Kidney (tissue), 14 donors: Measurements from ENCODE around the gene RNF5. TPM values are rescaled to one million over a fixed set of nuclear protein-coding genes. Genes with fewer than 3 reads are reported as not detected.

Source experiments
- DNase-seq, 5 donors: peaks; one replicate each; pipeline ENCODE4 v3.0.0-alpha.2; 2013 to 2020
- FAIRE-seq: peaks from 2 replicates; lab custom pipeline; 2012; peaks lifted over from hg19 to GRCh38; lab: Jason Lieb, UNC
- H3K27ac ChIP-seq, 2 donors: one replicate each; pipeline ENCODE4 v1.7.0; 2013; ENCODE audit warnings: low read depth in 2 of 2, low read length in 2 of 2, inconsistent platforms in 1 of 2
- H3K27me3 ChIP-seq: one replicate; pipeline ENCODE4 v1.7.1; 2013; ENCODE audit warnings: low read length, inconsistent platforms; ENCODE audit not compliant: control insufficient read depth, insufficient read depth
- H3K36me3 ChIP-seq, 3 donors: one replicate each; pipeline versions ENCODE4 v1.7.0 to v1.7.1; 2013; ENCODE audit warnings: low read length in 3 of 3, control low read depth in 1 of 3, inconsistent platforms in 1 of 3; ENCODE audit not compliant: insufficient read depth in 3 of 3, control insufficient read depth in 2 of 3
- H3K4me1 ChIP-seq, 3 donors: one replicate each; pipeline versions ENCODE4 v1.7.0 to v1.7.1; 2013; ENCODE audit warnings: low read length in 3 of 3, inconsistent platforms in 1 of 3, low read depth in 1 of 3; ENCODE audit not compliant: control insufficient read depth in 2 of 3, insufficient read depth in 2 of 3
- H3K4me3 ChIP-seq, 3 donors: one replicate each; pipeline versions ENCODE4 v1.7.0 to v1.8.1; 2013; ENCODE audit warnings: low read length in 3 of 3, control low read depth in 1 of 3, inconsistent platforms in 1 of 3
- H3K9ac ChIP-seq, 3 donors: one replicate each; pipeline versions ENCODE4 v1.7.0 to v1.7.1; 2013; ENCODE audit warnings: low read length in 3 of 3, control low read depth in 1 of 3, inconsistent platforms in 1 of 3
- H3K9me3 ChIP-seq, 3 donors: one replicate each; pipeline versions ENCODE4 v1.7.0 to v1.7.1; 2013; ENCODE audit warnings: low read length in 3 of 3, control low read depth in 1 of 3, inconsistent platforms in 1 of 3; ENCODE audit not compliant: control insufficient read depth in 2 of 3, insufficient read depth in 1 of 3
- intact Hi-C: fragments of 100-400 bp; cut with DNase I; formaldehyde crosslinking; loops from one replicate; pipeline ENCODE4 v1.11.1; 2022
- polyA plus RNA-seq: library from polyadenylated mRNA; stranded (reverse); fragments of 350-450 nt; fragmentation: Illumina TruSeq; extraction: RNeasy Lipid Tissue Mini Kit (QIAGEN cat#74804); gene quantifications from one replicate; pipeline ENCODE4 v1.2.3, GENCODE V29; 2014; ENCODE audit warnings: low read depth, low replicate concordance; ENCODE audit not compliant: insufficient read depth
- total RNA-seq: library from RNA; stranded (reverse); fragmentation: NEBNext Ultra II Directional; extraction: Animal tissue kit (Norgen Biotek cat#: 25700); gene quantifications from one replicate; pipeline ENCODE4 v1.2.1, GENCODE V29; 2021
- TF ChIP-seq, protein P1 (sequence below): IDR thresholded peaks from 3 replicates; pipeline ENCODE4 v1.5.1; 2012; ENCODE audit warnings: mild to moderate bottlenecking, moderate library complexity, borderline replicate concordance; ENCODE audit not compliant: insufficient read depth; ENCODE audit errors: extremely low read depth
- donor health status: control.
- donor health status: control.
- donor health status: control.
- donor health status: control.
- donor health status: control.
- donor health status: DM: yes; HTN: yes; CAD: no.
- donor health status: Normal renal cell carcinoma (clear cell type).

The RNF5 gene
- total and polyA plus RNA-seq, 2 donors from 2014 or later: 74.1 to 208 TPM

DNA sequence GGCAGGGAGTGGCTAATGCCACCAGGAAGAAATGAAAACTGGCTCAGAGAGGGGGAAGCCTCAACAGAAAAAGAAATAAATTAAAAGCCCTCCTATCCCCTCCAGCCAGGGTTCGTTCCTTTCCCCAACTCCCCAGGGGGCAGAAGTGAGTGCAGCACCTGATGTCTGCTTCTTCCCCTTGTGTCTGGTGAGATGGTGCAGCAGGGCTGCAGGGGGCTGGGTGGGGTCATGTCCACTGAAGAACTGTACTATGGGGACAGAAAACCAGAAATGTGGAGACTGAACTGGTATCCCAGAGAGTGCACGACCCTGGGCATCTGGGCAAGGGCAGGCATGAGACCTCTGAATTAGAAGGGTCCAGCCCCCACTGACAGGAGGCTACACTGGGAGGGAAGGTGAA lies 9.9 kb upstream of the RNF5 start:
- DNase-seq: peak in 1 of 5 donors; percentile 45
- Histone ChIP-seq H3K36me3 (peaks cover 0 to 19% (median 12%) of the 10 kb centered on the region in 3 donors), H3K9ac (no peak overlapping the region), H3K4me1 (no peaks in the 10 kb centered on the region), H3K27ac (no peak overlapping the region), H3K4me3 (no peak overlapping the region), H3K9me3 (no peaks in the 10 kb centered on the region), H3K27me3 (no peaks in the 10 kb centered on the region)
- TF ChIP-seq, protein P1, sequence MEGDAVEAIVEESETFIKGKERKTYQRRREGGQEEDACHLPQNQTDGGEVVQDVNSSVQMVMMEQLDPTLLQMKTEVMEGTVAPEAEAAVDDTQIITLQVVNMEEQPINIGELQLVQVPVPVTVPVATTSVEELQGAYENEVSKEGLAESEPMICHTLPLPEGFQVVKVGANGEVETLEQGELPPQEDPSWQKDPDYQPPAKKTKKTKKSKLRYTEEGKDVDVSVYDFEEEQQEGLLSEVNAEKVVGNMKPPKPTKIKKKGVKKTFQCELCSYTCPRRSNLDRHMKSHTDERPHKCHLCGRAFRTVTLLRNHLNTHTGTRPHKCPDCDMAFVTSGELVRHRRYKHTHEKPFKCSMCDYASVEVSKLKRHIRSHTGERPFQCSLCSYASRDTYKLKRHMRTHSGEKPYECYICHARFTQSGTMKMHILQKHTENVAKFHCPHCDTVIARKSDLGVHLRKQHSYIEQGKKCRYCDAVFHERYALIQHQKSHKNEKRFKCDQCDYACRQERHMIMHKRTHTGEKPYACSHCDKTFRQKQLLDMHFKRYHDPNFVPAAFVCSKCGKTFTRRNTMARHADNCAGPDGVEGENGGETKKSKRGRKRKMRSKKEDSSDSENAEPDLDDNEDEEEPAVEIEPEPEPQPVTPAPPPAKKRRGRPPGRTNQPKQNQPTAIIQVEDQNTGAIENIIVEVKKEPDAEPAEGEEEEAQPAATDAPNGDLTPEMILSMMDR: no peak
- no peak for FAIRE-seq
- intact Hi-C loops: no loop called here

DNA sequence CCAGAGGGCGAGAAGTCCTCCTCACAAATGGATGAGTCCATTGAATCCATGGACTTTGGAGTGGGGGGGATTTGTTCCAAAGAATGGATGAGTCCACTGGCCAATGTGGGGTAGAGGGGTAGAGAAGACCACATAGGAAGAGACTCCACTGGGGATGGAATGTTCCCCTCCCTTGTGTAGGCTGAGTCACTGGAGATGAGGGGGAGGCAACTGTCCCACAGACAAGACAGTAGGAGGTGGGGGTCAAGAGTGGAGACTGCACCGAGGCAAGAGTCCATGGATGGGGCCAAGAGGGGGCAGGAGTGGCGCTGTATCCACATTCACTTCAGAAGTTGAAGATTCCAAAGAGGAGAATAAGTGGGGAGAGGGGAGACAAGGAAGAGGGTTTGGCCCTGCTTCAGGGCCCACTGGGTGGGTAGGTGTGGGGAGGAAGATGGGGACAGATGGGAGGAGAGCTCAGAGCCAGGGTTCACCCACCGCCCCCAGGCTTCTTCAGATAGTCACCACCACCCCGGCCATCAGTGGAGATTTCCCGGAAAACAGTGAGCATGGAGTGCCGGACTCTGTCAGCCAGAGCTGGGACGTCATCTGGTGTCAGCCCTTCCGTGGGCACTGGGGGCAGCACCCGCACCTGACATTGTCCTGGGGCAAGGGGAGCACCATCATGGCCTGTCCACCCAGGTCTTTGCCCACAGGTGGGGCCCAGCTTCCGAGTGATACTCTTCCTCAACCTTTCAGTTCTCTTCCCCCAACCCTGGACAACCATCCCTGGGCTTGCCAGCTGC lies 9.2 kb upstream of the RNF5 start:
- DNase-seq (peak in 1 of 5 donors; percentile 50), FAIRE-seq (no peak)

DNA sequence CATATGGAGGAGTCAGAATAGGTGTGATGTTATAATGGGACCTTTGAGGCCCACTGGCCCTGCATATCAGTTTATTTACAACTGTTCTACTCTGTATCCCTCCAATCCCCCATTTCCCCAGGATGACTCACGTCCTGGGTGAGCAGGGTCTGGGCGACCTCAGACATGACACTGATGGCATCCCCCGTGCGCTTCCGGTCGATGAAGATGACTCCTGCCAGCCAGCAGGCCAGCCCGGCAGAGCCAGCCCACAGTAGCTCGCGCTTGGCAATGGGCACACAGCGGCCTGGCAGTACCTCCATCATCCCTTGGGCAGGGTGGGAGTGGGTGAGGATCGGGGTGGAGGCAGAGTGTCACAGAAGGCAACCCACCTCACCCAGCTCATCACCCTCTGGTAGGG lies 7.9 kb upstream of the RNF5 start:
- DNase-seq (peak in 2 of 5 donors; percentile 26 to 50), FAIRE-seq (no peak)
- Histone ChIP-seq H3K27me3 (no peaks in the 10 kb centered on the region), H3K36me3 (peaks cover 0 to 19% (median 12%) of the 10 kb centered on the region in 3 donors), H3K27ac (no peak overlapping the region), H3K9me3 (no peaks in the 10 kb centered on the region), H3K9ac (no peak overlapping the region), H3K4me1 (peaks cover 0 to 10% (median 7%) of the 10 kb centered on the region in 3 donors), H3K4me3 (no peak overlapping the region)
- TF ChIP-seq, protein P1: no peak
- intact Hi-C loops: no loop called here

More for the DNA sequence above, 9.2 kb upstream of the RNF5 start:
- peaks cover 0 to 19% (median 12%) of the 10 kb centered on the region in 3 donors for H3K36me3 ChIP-seq
- H3K9me3 ChIP-seq: no peaks in the 10 kb centered on the region
- no peaks in the 10 kb centered on the region for H3K4me1 ChIP-seq
- H3K4me3 ChIP-seq: no peak overlapping the region
- intact Hi-C loops: no loop called here
- TF ChIP-seq, protein P1: no peak
- no peaks in the 10 kb centered on the region for H3K27me3 ChIP-seq
- no peak overlapping the region for H3K27ac ChIP-seq
- H3K9ac ChIP-seq: no peak overlapping the region
